ENCODE data around the gene LAMA2.

DNA sequence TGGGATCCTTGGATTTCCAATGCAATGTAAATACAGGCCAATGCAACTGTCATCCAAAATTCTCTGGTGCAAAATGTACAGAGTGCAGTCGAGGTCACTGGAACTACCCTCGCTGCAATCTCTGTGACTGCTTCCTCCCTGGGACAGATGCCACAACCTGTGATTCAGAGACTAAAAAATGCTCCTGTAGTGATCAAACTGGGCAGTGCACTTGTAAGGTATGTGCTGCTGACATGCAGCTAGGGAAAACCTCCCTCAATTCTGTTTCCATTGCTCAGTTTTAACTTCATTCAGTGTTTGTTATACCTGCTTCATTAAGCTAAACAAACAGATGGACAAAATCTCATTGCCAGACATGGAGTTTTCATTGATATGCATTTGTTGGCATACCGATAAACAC, 429.9 kb downstream of the LAMA2 start:
- TF ChIP-seq GATA3 (IDR thresholded peaks at IDR 0.05; ENCODE audit: low read depth, low read length) = no peak
- TF ChIP-seq GATA2 (IDR thresholded peaks at IDR 0.05; ENCODE audit: low read depth, low read length) = no peak

All from SH-SY5Y (cell line).